Erythroblast (primary cell): ENCODE results near the gene FOXB2.
A peak's percentile ranks its signal among the peaks of the same experiment; 100 is the strongest.

Experiments
- DNase-seq, 2 experiments: peaks; one replicate each; lab custom pipeline; 2025; lab: John Stamatoyannopoulos, UW
- GATA1 ChIP-seq: IDR thresholded peaks from 2 replicates; pipeline ENCODE4 v1.6.1; 2011; ENCODE audit warnings: low read depth, mild to moderate bottlenecking, control low read depth, low read length, moderate library complexity
- POLR2A ChIP-seq: IDR thresholded peaks from 2 replicates; pipeline ENCODE4 v1.6.1; 2011; ENCODE audit warnings: mild to moderate bottlenecking, low read length

Gene FOXB2

DNA sequence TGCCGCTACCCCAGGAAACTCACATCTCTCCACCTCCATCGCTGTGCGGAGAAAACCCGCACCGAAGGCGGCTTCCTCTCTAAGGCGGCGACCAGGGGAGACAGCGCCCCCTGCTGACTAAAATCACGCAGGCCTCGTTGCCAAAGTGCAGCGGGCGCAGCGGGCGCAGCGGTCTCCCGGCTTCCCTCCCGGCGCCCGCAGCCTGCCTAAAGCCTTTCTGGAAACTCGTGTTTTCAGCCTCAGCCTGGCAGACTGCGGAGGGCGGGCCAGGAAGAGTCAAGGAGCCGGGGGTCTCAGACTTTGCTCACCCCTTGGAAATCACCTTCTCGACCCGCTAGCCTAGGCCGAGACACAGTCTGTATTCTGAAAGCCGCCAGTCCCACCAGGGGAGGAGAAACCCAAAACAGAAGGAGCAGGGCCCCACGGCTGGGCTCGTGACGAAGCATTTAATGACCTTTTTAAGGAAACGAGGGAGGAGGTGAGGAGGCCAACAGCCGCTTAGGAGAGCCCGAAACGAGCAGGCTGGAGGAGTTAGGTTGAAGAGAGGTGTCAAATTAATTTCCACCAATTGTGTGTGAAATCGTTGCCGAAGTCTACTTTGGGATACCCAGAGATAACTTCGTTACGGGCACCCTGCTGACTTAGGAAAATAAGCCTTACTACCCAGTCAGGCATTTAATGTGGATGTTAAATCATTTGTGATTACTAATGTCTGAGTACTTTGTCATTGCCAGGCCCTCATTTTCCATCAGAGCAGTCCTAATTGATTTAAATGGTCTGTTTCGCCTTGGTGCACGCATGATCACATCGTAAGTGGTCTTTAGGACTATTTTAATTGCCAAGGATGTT, 7.3 kb upstream of the FOXB2 start:
- TF ChIP-seq GATA1: no peak
- TF ChIP-seq POLR2A: no peak
- DNase-seq: peak; percentile 62 to 76

DNA sequence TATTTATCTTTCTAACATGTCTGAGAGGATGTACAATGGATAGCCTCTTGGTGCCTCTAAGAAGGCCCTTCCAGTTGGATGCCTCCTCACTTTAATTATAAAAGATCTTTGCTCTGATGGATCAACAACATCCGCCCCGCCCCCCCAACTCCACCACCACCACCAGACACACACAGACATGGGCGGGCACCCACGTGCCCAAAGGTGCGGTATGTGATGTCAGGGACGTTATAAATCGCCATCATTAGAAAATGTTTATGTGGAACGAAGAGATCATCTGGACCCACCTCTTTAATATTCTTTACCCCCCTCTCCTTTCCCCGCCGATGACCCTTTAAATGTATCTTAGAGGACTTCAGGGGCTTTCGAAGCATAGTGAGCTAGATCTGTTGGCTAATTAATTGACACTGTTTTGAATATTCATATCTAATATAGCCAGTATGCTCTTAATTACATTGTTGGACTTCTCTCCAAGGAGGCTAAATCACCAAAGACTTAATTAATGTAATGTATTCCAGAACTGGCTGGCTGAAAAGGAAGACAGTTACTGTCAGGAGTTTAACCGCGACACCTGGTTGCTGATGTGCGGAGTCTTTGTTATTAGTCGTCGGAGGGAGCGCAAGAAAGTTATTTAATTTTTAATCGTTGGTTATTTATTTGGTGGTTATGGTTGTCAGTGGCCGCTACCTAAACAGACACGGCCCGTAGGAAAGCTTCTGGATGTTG, 6.1 kb upstream of the FOXB2 start:
- DNase-seq: no peak
- TF ChIP-seq POLR2A (no peak), GATA1 (no peak)

DNA sequence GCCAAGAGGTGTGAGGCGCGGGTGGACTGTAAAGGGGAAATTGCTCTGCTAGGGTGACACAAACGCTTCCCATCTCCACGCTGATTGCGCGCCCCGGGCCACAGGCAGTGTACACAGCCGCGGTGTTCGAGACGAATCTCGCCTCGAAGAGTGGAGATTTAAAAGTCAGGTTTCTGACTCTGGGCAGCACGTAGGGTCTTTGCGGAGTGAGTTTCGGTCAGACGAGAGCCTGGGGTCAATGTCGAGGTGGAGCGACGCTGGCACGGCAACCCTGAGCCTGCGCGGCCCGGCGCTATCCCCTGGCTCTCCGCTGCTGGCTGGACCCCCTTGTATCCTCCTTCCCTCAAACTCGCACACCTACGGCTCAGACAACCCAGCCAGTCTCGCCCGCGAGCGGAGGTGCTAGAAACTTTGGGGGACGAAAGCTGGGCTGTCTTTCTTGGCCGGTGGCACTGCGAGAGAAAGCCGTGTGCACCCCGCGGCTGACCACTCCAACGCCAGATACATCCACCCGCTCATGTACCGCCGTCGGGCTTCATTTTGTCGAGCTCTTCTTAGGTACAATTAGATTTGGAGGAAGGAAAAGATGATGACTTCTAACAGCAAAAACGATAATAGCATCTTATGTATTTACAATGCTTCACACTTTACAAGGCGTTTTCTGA, 5.4 kb upstream of the FOXB2 start:
- no peak for TF ChIP-seq POLR2A
- TF ChIP-seq GATA1: no peak
- no peak for DNase-seq

DNA sequence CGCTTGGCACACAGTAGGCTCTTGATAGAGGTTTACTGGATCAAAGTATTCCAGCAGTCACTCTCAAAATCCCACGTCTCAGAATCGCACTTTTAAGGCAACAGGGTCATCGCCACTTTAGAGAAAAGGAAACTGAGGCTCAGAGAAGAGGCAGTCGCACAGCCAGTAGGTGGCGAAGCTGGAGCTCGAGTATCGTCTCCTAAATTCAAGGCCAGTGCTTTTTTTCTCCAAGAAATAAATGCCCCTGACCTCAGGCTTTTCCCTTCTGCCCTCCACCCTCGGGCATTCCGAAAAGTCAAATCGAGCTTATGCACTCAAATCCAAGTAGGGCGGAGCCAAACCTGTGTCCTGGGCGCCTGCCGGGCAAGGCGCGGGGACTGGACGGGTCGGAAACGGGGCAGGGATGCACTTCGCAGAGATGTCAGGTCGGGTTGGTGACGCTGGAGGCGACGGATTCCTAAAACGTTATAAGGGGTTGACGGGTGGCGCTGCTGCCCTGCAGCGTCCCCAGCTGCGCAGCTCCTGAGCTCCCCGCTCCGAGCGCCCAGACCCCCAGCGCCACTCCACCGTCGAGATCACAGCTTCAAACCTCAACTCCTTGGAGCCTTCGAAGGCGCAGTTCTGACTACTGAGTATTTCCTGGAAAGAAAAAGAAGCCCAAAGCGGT, 4.7 kb upstream of the FOXB2 start:
- TF ChIP-seq GATA1: no peak
- no peak for TF ChIP-seq POLR2A
- DNase-seq: no peak

DNA sequence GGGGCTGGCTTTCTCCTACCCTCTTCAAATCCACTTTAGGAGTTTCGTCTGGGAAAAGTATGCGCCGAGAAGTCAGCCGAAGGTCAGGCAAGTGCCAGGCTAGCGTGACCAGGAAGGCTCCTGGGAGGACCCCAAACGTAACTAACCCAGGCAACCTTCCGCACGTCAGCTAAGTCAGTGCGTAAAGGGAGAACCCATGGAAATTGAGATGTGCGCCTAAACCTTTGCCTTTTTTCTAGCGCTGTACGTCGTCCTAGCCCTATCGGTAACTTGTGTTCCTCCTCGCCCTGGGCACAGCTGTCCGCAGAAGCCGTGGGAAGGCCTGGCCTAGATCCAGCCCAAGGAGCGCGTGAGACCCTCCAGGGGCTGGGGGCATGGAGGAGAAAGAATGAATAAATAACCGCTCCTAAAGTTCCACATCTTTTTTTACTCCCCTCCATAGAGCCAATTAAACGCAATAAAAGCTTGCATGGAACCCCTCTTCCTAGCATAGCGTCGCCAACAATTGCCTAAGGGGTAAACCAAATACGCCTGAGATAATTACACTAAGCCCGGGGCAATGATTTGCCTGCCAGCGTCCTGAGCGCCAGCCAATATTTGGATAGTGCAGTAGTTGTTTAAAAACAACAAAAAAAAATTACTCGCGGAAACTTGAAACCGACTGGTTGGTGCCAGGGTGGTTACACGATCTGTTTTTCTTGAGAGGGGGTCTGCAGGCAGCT, 4.0 kb upstream of the FOXB2 start:
- TF ChIP-seq POLR2A (no peak), GATA1 (no peak)
- DNase-seq: no peak

DNA sequence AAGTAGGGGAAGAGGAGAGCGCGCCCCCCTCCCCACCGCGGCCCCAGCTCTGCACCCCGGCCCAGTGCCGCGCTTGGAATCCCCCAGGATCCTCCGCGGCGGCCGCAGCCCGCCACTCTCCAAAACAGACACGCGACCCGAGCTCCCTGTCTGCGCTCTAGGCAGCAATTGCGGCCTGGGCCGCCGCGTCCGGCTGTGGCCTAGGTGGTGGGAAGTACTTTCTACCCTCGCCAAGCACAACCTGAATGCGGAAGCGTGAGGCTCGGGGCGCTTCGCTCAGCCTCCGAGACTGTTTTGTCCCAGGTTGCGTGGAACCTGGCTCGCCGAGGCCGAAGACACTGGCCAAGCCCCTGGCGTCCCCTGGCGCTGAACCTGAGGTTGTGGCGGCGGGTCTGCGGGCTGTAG, 3.3 kb upstream of the FOXB2 start:
- TF ChIP-seq POLR2A (no peak), GATA1 (no peak)

DNA sequence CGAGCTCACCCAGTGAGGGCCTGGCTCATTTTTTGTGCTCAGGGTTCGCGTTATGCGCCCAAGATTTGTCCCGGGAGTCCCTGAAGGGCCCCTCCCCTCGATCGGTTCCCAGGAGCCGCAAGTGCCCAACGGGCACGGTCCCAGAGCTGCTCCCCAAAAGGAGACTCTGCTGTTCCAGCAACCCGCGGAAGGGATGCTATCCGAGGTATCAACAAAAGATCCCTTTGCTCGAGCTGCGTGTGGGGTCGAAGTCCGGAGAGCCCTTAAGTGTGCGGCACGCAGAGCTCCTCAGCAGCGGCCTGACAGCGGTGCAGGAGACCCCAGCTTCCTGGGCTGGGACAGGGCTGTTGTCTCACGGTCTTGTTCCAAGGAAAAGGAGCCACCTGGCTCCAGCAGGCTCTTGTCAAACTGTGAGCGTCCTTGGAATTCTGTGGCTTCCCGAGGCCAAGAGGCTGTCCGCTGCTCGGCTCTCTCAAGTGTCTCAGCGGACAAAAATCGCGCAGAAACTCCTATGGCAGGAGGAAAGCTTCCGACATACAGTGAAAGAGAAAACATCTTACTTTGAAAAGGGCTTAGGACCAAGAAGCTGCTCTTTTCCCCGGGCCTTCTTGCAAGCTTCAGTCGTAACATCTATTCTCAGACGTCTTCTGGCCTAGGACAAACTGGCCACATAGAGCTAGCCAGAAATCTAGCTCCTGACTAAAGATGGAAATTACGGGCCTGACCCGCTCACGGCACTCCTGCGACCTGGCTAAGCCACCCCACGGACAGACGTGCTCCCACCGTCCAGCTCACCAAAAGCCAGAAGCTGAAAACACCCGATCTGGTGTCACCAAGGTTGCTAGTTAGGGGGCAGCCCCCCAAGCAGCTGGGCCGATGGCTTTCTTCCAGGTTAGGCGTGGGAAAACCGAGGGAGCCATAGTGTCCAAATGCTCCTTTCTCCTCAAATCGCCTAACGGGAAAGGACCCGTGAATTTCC, 2.6 kb upstream of the FOXB2 start:
- DNase-seq: no peak
- TF ChIP-seq POLR2A (no peak), GATA1 (no peak)

More for the DNA sequence above, 3.3 kb upstream of the FOXB2 start:
- no peak for DNase-seq

DNA sequence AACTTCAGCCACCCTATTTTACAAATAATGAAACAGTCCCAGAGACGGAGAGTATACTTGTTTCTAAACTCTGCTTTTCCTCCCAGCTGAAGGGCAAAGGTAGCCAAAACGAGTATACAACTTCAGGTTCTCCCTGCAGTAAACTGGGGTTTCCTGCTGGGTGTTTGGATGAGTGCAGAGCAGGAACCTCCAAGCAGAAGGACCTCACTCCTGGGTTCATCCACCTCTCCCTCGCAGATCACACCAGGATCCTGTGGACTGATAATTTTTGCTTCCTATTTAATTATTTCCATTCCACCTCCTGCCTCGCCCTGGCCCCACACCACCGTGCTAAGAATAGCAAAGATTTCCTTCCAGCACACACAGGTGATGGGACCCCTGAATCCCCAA, 2.0 kb upstream of the FOXB2 start:
- TF ChIP-seq POLR2A: no peak
- TF ChIP-seq GATA1: no peak
- no peak for DNase-seq

DNA sequence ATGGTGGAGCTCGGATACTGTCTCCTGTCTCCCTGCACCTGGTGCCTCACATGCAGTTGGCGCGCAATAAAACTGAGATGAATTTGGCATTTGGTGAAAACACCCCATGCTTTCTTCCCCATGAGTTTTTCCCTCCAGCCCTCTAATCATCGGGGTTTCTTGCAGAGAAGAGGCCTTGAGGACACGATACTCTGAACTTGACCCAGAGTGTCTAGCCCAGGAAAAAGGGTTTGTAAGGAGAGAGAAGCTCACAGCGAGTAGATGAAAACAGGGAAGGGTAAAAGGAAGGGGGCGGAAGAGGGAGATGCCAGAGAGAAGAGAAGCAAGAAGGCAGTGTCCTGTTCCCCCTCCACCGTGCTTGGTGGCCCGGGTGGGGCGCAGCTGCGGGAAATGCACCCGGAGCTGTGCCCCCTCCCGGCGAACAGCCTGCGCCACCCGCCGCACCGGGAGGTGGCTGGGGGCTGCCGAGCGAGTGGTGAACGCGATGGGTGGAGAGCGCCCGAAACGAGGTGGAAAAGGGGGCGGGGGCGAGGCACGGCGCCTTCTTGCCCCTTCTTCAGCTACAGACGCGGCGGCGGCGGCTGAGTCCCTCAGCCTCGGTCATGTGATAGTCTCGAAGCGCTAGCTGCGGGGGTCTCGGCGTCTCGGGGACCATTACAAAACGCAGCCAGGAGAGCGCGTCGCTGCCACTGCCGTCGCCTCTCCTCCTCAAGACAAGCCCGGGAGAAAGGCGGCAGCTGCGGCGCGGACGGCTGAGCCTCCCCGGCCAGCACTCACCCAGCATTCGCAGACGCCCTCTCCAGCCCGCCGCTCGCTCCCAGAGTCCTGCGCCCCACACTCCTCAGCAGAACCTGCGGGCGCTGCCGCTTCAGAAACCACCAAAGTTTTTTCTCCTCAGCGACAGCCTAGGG, 1.1 kb upstream of the FOXB2 start:
- DNase-seq: no peak
- TF ChIP-seq GATA1 (no peak), POLR2A (no peak)

DNA sequence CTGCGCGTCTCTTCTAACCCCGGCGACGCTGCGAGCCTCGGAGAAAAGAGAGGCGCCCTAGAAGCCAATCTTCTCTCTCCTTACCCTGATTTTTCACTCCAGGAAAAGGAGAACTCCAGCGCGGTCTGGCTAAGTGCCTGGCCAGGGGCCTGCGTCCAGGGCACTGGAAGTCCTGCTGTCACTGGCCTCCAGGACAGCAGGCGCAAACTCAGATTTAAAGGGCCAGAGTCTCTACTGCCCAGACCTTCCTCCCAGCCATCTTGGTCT, 553 bp upstream of the FOXB2 start:
- DNase-seq: no peak
- TF ChIP-seq GATA1: no peak
- TF ChIP-seq POLR2A: no peak

DNA sequence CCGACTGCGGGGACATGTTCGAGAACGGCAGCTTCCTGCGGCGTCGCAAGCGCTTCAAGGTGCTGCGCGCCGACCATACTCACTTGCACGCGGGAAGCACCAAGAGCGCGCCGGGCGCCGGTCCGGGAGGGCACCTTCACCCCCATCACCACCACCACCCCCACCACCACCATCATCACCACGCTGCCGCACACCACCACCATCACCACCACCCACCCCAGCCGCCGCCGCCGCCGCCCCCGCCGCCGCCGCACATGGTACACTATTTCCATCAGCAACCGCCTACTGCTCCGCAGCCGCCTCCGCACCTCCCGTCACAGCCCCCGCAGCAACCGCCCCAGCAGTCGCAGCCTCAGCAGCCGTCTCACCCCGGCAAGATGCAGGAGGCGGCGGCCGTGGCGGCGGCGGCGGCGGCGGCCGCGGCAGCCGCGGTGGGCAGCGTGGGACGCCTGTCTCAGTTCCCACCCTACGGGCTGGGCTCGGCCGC, 514 bp downstream of the FOXB2 start:
- TF ChIP-seq POLR2A: no peak
- no peak for DNase-seq
